ENCODE results near the gene PDE5A. TPM values are rescaled to one million over a fixed set of nuclear protein-coding genes. Genes with fewer than 3 reads are reported as not detected.

The PDE5A gene
- polyA plus RNA-seq, 1 donor from 2014 or later, result 12.9 TPM

DNA sequence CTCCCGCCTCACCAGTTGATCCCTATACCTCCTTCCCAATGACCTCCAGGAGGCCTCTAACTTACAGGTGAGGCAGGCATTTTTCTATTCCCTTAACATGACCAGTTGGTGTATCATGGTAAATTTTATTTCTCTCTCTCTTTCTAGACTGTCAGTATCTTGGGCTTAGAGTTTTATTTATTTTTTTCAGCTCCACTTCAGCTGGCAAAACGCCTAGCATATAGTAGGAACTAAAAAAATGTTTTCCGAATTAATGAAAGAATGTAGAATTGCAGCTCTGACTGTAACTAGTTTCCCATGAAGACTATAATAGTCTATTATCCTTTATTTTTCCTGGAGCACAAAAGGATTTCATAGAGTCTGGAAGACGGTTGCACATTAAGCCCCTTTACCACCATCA is 84.8 kb downstream of the PDE5A start:
- Histone ChIP-seq H3K27ac (ENCODE audit: low read length) (no peak overlapping the region), H4K20me1 (ENCODE audit: insufficient read depth) (no peaks in the 10 kb centered on the region), H3K79me2 (replicated peaks; ENCODE audit: insufficient read depth, low read length) (no peaks in the 10 kb centered on the region), H3K4me2 (ENCODE audit: low read length) (no peak overlapping the region), H3K9ac (ENCODE audit: low read length) (no peak overlapping the region), H2AFZ (ENCODE audit: low read depth, low read length) (no peak overlapping the region), H3K27me3 (ENCODE audit: insufficient read depth, low read depth, low read length) (no peaks in the 10 kb centered on the region), H3K36me3 (ENCODE audit: insufficient read depth, low read length) (no peaks in the 10 kb centered on the region), H3F3A (ENCODE audit: insufficient read depth, low read length, poor library complexity, severe bottlenecking) (no peaks in the 10 kb centered on the region), H3K9me3 (ENCODE audit: low read length) (no peaks in the 10 kb centered on the region), H3K9me2 (ENCODE audit: insufficient read depth, low read length) (no peaks in the 10 kb centered on the region), H3K4me3 (ENCODE audit: low read length) (no peak overlapping the region)
- TF ChIP-seq EP300 (conservative IDR thresholded peaks at IDR 0.05; ENCODE audit: poor library complexity, severe bottlenecking) (no peak), RAD21 (conservative IDR thresholded peaks at IDR 0.05) (no peak), SMC3 (conservative IDR thresholded peaks at IDR 0.05; ENCODE audit: poor library complexity) (no peak), EZH2 (IDR thresholded peaks at IDR 0.05; ENCODE audit: borderline replicate concordance, insufficient read depth, low read length, poor library complexity, severe bottlenecking) (no peak), POLR2AphosphoS5 (IDR thresholded peaks at IDR 0.05) (no peak), TAF1 (IDR thresholded peaks at IDR 0.05; ENCODE audit: low read depth) (no peak), MXI1 (conservative IDR thresholded peaks at IDR 0.05; ENCODE audit: poor library complexity, severe bottlenecking) (no peak)
- TF ChIP-seq, protein P1, sequence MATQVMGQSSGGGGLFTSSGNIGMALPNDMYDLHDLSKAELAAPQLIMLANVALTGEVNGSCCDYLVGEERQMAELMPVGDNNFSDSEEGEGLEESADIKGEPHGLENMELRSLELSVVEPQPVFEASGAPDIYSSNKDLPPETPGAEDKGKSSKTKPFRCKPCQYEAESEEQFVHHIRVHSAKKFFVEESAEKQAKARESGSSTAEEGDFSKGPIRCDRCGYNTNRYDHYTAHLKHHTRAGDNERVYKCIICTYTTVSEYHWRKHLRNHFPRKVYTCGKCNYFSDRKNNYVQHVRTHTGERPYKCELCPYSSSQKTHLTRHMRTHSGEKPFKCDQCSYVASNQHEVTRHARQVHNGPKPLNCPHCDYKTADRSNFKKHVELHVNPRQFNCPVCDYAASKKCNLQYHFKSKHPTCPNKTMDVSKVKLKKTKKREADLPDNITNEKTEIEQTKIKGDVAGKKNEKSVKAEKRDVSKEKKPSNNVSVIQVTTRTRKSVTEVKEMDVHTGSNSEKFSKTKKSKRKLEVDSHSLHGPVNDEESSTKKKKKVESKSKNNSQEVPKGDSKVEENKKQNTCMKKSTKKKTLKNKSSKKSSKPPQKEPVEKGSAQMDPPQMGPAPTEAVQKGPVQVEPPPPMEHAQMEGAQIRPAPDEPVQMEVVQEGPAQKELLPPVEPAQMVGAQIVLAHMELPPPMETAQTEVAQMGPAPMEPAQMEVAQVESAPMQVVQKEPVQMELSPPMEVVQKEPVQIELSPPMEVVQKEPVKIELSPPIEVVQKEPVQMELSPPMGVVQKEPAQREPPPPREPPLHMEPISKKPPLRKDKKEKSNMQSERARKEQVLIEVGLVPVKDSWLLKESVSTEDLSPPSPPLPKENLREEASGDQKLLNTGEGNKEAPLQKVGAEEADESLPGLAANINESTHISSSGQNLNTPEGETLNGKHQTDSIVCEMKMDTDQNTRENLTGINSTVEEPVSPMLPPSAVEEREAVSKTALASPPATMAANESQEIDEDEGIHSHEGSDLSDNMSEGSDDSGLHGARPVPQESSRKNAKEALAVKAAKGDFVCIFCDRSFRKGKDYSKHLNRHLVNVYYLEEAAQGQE (IDR thresholded peaks at IDR 0.05; ENCODE audit: borderline replicate concordance), result no peak
- TF ChIP-seq, protein P2, sequence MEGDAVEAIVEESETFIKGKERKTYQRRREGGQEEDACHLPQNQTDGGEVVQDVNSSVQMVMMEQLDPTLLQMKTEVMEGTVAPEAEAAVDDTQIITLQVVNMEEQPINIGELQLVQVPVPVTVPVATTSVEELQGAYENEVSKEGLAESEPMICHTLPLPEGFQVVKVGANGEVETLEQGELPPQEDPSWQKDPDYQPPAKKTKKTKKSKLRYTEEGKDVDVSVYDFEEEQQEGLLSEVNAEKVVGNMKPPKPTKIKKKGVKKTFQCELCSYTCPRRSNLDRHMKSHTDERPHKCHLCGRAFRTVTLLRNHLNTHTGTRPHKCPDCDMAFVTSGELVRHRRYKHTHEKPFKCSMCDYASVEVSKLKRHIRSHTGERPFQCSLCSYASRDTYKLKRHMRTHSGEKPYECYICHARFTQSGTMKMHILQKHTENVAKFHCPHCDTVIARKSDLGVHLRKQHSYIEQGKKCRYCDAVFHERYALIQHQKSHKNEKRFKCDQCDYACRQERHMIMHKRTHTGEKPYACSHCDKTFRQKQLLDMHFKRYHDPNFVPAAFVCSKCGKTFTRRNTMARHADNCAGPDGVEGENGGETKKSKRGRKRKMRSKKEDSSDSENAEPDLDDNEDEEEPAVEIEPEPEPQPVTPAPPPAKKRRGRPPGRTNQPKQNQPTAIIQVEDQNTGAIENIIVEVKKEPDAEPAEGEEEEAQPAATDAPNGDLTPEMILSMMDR (IDR thresholded peaks at IDR 0.05; ENCODE audit: poor library complexity, severe bottlenecking), result no peak

DNA sequence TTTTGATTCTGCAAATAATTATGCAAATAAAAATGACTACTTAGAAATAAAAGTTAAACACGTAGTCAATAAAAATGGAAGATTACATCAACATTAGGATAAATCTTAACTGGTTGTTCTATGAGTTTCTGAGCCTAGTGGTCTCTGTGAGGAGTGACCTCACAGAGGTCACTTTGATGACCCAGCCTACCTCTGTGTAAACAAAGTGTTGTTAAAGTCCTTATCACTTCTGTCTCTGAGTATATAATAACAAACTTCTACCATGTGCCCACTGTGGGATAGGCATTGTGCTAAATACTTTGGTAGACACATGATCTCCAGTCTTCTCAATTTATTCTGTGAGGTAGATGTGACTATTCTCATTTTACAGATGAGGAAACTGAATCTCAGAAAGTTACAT is 85.4 kb downstream of the PDE5A start:
- H4K20me1 ChIP-seq (ENCODE audit: insufficient read depth), result no peaks in the 10 kb centered on the region
- no peak overlapping the region for H3K4me3 ChIP-seq (ENCODE audit: low read length)
- H3K36me3 ChIP-seq (ENCODE audit: insufficient read depth, low read length), result no peaks in the 10 kb centered on the region
- no peak overlapping the region for H2AFZ ChIP-seq (ENCODE audit: low read depth, low read length)
- TF ChIP-seq EZH2 (IDR thresholded peaks at IDR 0.05; ENCODE audit: borderline replicate concordance, insufficient read depth, low read length, poor library complexity, severe bottlenecking) (no peak), MXI1 (conservative IDR thresholded peaks at IDR 0.05; ENCODE audit: poor library complexity, severe bottlenecking) (no peak), EP300 (conservative IDR thresholded peaks at IDR 0.05; ENCODE audit: poor library complexity, severe bottlenecking) (no peak), POLR2AphosphoS5 (IDR thresholded peaks at IDR 0.05) (no peak), RAD21 (conservative IDR thresholded peaks at IDR 0.05) (no peak), SMC3 (conservative IDR thresholded peaks at IDR 0.05; ENCODE audit: poor library complexity) (no peak), TAF1 (IDR thresholded peaks at IDR 0.05; ENCODE audit: low read depth) (no peak)
- TF ChIP-seq, protein P1 (IDR thresholded peaks at IDR 0.05; ENCODE audit: borderline replicate concordance), result no peak
- TF ChIP-seq, protein P2 (IDR thresholded peaks at IDR 0.05; ENCODE audit: poor library complexity, severe bottlenecking), result no peak
- no peak overlapping the region for H3K27ac ChIP-seq (ENCODE audit: low read length)
- no peaks in the 10 kb centered on the region for H3F3A ChIP-seq (ENCODE audit: insufficient read depth, low read length, poor library complexity, severe bottlenecking)
- H3K79me2 ChIP-seq (replicated peaks; ENCODE audit: insufficient read depth, low read length), result no peaks in the 10 kb centered on the region
- no peak overlapping the region for H3K4me2 ChIP-seq (ENCODE audit: low read length)
- H3K9ac ChIP-seq (ENCODE audit: low read length), result no peak overlapping the region
- no peaks in the 10 kb centered on the region for H3K9me3 ChIP-seq (ENCODE audit: low read length)
- no peaks in the 10 kb centered on the region for H3K9me2 ChIP-seq (ENCODE audit: insufficient read depth, low read length)
- H3K27me3 ChIP-seq (ENCODE audit: insufficient read depth, low read depth, low read length), result no peaks in the 10 kb centered on the region
